OCI-LY7 (cell line): ENCODE data around the gene RAD23B. TPM values are rescaled to one million over a fixed set of nuclear protein-coding genes. Genes with fewer than 3 reads are reported as not detected.

Experiments used
- BruUV-seq: library from RNA; stranded (reverse); fragments of 400-500 nt; replicated peaks from 2 replicates; lab custom pipeline; 2021; lab: Mats Ljungman, UMichigan
- CTCF ChIA-PET: fragments of 300-600 bp; sonication (Branson Sonifier 250); formaldehyde crosslinking; loops from one replicate; lab custom pipeline; 2022; ENCODE audit warnings: antibody characterized with exemption; ENCODE audit not compliant: unreplicated experiment; lab: Charles Lee
- POLR2A ChIA-PET: fragments of 300-600 bp; sonication (Branson Sonifier 250); formaldehyde crosslinking; loops from one replicate; lab custom pipeline; 2022; ENCODE audit warnings: antibody characterized with exemption; lab: Charles Lee
- DNase-seq: peaks from one replicate; pipeline ENCODE4 v3.0.0-alpha.2; 2015; ENCODE audit warnings: low spot score
- H2AFZ ChIP-seq: fragments of 200-600 bp; sonication (generic), shearing (Covaris generic); 2 replicates; pipeline ENCODE4 v1.6.1; 2014; ENCODE audit warnings: mild to moderate bottlenecking, antibody characterized with exemption, low read length, moderate library complexity
- H3K27ac ChIP-seq: fragments of 200-600 bp; sonication (generic); 2 replicates; pipeline ENCODE4 v1.5.1; 2014; ENCODE audit warnings: mixed run types, low read depth, mild to moderate bottlenecking, moderate library complexity, low read length, inconsistent platforms; ENCODE audit not compliant: poor library complexity, severe bottlenecking
- H3K36me3 ChIP-seq: fragments of 200-600 bp; sonication (generic); 2 replicates; pipeline ENCODE4 v1.6.1; 2014; ENCODE audit warnings: mild to moderate bottlenecking, antibody characterized with exemption, low read length, moderate library complexity, mixed read lengths; ENCODE audit not compliant: insufficient read depth
- H3K4me1 ChIP-seq: fragments of 200-600 bp; sonication (generic); 2 replicates; pipeline ENCODE4 v1.5.1; 2014; ENCODE audit warnings: mild to moderate bottlenecking, low read length; ENCODE audit not compliant: insufficient read depth, poor library complexity, severe bottlenecking
- H3K4me2 ChIP-seq: fragments of 200-600 bp; sonication (generic); 2 replicates; pipeline ENCODE4 v1.6.1; 2014; ENCODE audit warnings: mild to moderate bottlenecking, low read length
- H3K4me3 ChIP-seq: fragments of 200-600 bp; sonication (generic); 2 replicates; pipeline ENCODE4 v1.5.1; 2014; ENCODE audit warnings: mild to moderate bottlenecking, low read depth, low read length; ENCODE audit not compliant: poor library complexity, severe bottlenecking
- H3K79me2 ChIP-seq: fragments of 200-600 bp; sonication (generic); 2 replicates; pipeline ENCODE4 v1.6.1; 2016; ENCODE audit warnings: low read depth, mild to moderate bottlenecking, low read length, moderate library complexity, mixed read lengths; ENCODE audit not compliant: insufficient read depth
- H3K9me2 ChIP-seq: fragments of 200-600 bp; sonication (generic); 2 replicates; pipeline ENCODE4 v1.6.1; 2016; ENCODE audit warnings: mild to moderate bottlenecking, low read length, mixed read lengths; ENCODE audit not compliant: insufficient read depth
- H3K9me3 ChIP-seq: fragments of 200-600 bp; sonication (generic); 2 replicates; pipeline ENCODE4 v1.6.1; 2014; ENCODE audit warnings: mild to moderate bottlenecking, mixed run types, low read length, mixed read lengths
- H4K20me1 ChIP-seq: fragments of 200-600 bp; sonication (generic); 2 replicates; pipeline ENCODE4 v1.6.1; 2014; ENCODE audit warnings: mild to moderate bottlenecking, antibody characterized with exemption, low read length, moderate library complexity, mixed read lengths; ENCODE audit not compliant: insufficient read depth
- CTCF ChIP-seq: fragments of 200-600 bp; sonication (generic); conservative IDR thresholded peaks from 2 replicates; pipeline ENCODE4 v1.5.1; 2014; ENCODE audit warnings: mild to moderate bottlenecking, antibody characterized with exemption, low read length, moderate library complexity, mixed read lengths
- EZH2phosphoT487 ChIP-seq: fragments of 200-600 bp; sonication (generic); IDR thresholded peaks from 2 replicates; pipeline ENCODE4 v1.6.1; 2018; ENCODE audit warnings: low read depth, borderline replicate concordance, mild to moderate bottlenecking, mixed run types, antibody characterized with exemption, low read length, moderate library complexity, mixed read lengths
- intact Hi-C: fragments of 100-400 bp; cut with micrococcal nuclease; formaldehyde crosslinking; loops from one replicate; pipeline ENCODE4 v1.10.0; 2022; ENCODE audit not compliant: unreplicated experiment
- total RNA-seq, 2 experiments: library from RNA; depleted of rRNA in 1 of 2; stranded (reverse); fragments of >200 nt in 1 of 2; shearing (Covaris generic) in 1 of 2; gene quantifications; 2 replicates each; pipeline ENCODE4 v1.2.3, GENCODE V29; 2014 to 2022

RAD23B gene
- total RNA-seq, 2 experiments from 2014 or later, result 67.3 to 120 TPM

GRCh38 chr9:107277801-107278200 lies 5.3 kb upstream of the RAD23B start:
- Histone ChIP-seq H3K27ac (no peak overlapping the region), H3K9me2 (no peaks in the 10 kb centered on the region), H3K79me2 (peaks cover 7% of the 10 kb centered on the region; the same call in 1 of the 2 replicates), H3K4me1 (peaks cover 17% of the 10 kb centered on the region), H3K4me2 (no peak overlapping the region), H2AFZ (no peak overlapping the region), H3K36me3 (no peaks in the 10 kb centered on the region), H3K9me3 (no peaks in the 10 kb centered on the region), H3K4me3 (no peak overlapping the region), H4K20me1 (no peaks in the 10 kb centered on the region)
- intact Hi-C loops, result no loop called here
- POLR2A ChIA-PET, result interaction anchor here (1.2 kb wide), 1 partner anchor 50 kb away, joined by 3 read pairs; no protein-coding TSS in a partner anchor
- CTCF ChIA-PET, result no interaction called here
- TF ChIP-seq CTCF (no peak), EZH2phosphoT487 (no peak)
- DNase-seq, result no peak
- BruUV-seq, result no TSS peak

- ChIA-PET POLR2A (interaction anchor here (0.6 to 1.2 kb wide), 6 partner anchors 9 to 1903 kb away, joined by 3 to 7 read pairs (median 4); no protein-coding TSS in a partner anchor), CTCF (no interaction called here)
- Histone ChIP-seq H3K4me2 (no peak overlapping the region), H3K36me3 (peaks cover under 1% of the 10 kb centered on the region; the same call in 1 of the 2 replicates), H4K20me1 (peaks cover 1% of the 10 kb centered on the region), H3K4me3 (no peak overlapping the region), H3K9me3 (no peaks in the 10 kb centered on the region), H3K4me1 (peaks cover 17% of the 10 kb centered on the region), H2AFZ (no peak overlapping the region), H3K27ac (no peak overlapping the region), H3K9me2 (no peaks in the 10 kb centered on the region), H3K79me2 (peaks cover 16% of the 10 kb centered on the region)
- intact Hi-C loops, result no loop called here
- DNase-seq, result no peak
- no TSS peak for BruUV-seq
- no peak for TF ChIP-seq CTCF
- TF ChIP-seq EZH2phosphoT487, result no peak
Observed at GRCh38 chr9:107279086-107279485, 4.0 kb upstream of the RAD23B start.

GRCh38 chr9:107280543-107280942 lies 2.5 kb upstream of the RAD23B start:
- peaks cover 15% of the 10 kb centered on the region for H3K36me3 ChIP-seq
- no TSS peak for BruUV-seq
- peaks cover 16% of the 10 kb centered on the region for H4K20me1 ChIP-seq
- H3K4me2 ChIP-seq, result no peak overlapping the region
- H3K9me2 ChIP-seq, result no peaks in the 10 kb centered on the region
- peaks cover 31% of the 10 kb centered on the region for H3K79me2 ChIP-seq
- CTCF ChIA-PET, result interaction anchor here (0.5 kb wide), 1 partner anchor 163 kb away, joined by 3 read pairs; no protein-coding TSS in a partner anchor
- no peak for DNase-seq
- H3K27ac ChIP-seq, result no peak overlapping the region
- TF ChIP-seq EZH2phosphoT487, result no peak
- no peak for TF ChIP-seq CTCF
- H3K9me3 ChIP-seq, result no peaks in the 10 kb centered on the region
- intact Hi-C loops, result loop anchor here (5.0 to 10.0 kb wide), 2 partner anchors 62 to 526 kb away; no protein-coding TSS in a partner anchor
- H3K4me3 ChIP-seq, result no peak overlapping the region
- H3K4me1 ChIP-seq, result peaks cover 17% of the 10 kb centered on the region
- POLR2A ChIA-PET, result interaction anchor here (1.2 to 2.9 kb wide), 3 partner anchors 11 to 19 kb away, joined by 5 to 21 read pairs (median 13); no protein-coding TSS in a partner anchor
- peak overlapping the region; percentile 40; the same call in 1 of the 2 replicates for H2AFZ ChIP-seq
